GM19463 (cell line): Measurements from ENCODE around the gene CLCN6.

Experiments
- ATAC-seq: cut with Tn5 transposase; IDR thresholded peaks from one replicate; pipeline ENCODE4 v1.9.1; 2021; ENCODE audit warnings: mild to moderate bottlenecking, moderate library complexity; ENCODE audit not compliant: unreplicated experiment

CLCN6 gene

GRCh38 chr1:11823366-11824137, 17.6 kb downstream of the CLCN6 start:
- no peak for ATAC-seq

GRCh38 chr1:11825131-11825530, 19.1 kb downstream of the CLCN6 start:
- ATAC-seq, result no peak

DNA sequence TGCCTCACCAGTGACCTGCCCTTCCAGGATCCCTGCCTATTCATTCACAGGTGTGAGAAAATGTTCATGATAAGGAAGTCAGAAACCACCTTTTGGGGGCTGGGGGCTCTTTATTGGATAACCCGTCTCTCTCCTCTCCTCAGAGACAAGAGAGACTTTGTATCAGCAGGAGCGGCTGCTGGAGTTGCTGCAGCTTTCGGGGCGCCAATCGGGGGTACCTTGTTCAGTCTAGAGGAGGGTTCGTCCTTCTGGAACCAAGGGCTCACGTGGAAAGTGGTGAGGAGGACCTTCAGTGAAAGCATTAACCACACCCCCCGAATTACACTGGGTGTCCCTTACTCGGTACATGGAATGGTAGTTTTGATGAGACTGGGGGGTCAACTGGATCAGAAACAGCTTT, 21.0 kb downstream of the CLCN6 start:
- no peak for ATAC-seq

DNA sequence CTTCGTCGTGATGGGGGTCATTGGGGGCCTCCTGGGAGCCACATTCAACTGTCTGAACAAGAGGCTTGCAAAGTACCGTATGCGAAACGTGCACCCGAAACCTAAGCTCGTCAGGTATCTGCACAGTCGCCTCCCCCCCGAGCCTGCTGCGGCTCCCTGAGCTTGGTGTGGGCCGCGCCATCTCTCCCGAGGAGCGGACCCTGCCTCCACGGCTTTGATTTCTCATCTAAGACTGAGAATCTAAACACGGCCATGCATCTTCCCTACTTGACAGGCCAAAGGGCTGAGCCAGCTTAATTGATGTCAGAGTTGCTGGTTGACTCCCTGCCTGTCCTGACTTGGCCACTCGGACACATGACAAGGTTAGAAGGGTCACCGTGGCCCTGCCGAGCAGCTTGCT, 22.5 kb downstream of the CLCN6 start:
- ATAC-seq, result no peak

DNA sequence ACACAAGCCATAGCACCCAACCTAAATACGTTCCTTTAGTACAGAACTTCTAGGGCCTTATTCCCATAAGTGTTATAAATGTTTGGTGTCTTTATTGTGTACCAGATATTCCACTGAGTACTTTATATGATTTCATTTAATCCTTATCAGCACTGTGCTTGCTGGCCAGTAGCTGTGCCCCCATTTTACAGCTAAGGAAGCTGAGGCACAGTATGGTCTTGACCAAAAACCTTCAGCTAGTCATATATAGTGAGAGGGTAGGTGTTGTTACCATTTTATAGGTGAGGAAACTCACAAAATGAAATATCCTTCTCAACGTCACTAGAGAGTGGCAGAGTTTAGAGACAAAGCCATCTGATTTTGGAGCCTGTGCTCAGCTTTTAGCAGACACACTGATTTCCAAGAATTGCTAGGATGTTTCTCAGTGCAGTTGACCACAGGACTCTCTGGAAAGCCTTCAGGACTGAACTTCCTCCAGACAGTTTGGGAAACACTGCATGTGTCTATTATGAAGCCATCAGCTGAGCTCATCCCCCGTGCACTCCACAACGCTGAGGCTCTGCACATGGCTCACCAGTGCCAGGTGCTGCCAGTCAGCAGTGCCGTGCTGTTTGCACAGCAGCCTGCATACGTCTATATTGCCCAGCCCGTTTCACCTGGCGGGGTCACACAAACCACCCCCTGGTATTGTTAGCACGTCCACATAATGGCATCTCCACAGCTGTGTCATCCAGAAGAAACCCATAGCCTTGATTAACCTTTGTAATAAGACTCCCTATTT, 26.1 kb downstream of the CLCN6 start:
- ATAC-seq, result no peak

DNA sequence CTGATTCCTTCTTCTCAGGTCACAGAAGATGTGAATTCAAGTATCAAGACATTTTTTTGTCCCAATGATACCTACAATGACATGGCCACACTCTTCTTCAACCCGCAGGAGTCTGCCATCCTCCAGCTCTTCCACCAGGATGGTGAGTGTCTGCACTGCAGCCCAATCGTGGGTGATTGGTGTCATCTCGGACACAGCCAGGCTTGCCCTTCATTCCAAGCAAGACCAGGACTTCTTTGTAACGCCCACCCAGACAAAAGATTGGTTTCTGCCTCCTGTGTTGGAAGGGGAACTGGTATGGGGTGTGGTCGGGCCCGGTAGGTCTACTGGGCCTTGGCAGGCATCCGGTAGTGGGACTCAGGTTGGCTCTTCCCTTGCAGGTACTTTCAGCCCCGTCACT, 27.5 kb downstream of the CLCN6 start:
- ATAC-seq, result no peak

DNA sequence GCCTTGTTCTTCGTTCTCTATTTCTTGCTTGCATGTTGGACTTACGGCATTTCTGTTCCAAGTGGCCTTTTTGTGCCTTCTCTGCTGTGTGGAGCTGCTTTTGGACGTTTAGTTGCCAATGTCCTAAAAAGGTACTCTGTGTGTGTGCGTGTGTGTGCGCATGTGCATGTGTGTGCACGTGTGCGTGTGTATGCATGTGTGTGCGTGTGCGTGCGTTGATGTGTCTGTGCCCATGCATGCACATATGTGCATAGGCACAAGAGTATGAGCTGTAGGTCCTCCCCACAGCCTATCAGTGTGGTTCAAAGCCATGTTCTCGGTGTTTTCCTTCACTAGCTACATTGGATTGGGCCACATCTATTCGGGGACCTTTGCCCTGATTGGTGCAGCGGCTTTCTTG, 27.9 kb downstream of the CLCN6 start:
- ATAC-seq, result no peak

DNA sequence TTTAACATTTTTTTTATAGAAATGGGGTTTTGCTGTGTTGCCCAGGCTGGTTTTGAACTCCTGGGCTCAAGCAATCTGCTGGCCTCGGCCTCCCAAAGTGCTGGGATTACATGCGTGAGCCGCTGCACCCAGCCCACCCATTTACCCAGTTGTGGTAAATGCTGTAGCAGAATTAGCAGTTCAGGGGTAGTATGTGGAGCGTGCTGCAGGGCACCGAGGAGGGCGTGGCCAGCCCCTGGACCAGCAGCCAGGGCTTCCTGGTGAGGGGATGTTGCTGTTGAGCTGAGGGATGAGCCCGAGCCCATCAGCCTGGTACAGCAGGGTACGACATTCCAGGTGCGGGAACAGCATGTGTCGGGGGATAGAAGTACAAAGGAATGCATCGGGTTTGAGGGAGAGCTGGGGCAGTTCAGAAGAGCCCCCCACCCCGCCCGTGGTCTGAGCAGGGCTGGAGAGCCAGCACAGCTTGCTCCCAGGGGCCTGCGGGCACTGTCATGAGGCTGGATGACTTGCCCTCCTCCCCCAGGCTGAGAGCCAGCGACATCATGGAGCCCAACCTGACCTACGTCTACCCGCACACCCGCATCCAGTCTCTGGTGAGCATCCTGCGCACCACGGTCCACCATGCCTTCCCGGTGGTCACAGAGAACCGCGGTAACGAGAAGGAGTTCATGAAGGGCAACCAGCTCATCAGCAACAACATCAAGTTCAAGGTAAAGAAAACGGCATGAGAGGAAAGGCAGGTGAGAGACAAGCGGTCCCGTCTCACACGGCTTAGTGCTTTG, 29.6 kb downstream of the CLCN6 start:
- ATAC-seq, result no peak

- ATAC-seq, result no peak
These were observed 31.2 kb downstream of the CLCN6 start for GRCh38 chr1:11836955-11837766.

GRCh38 chr1:11837767-11838348, 31.9 kb downstream of the CLCN6 start:
- no peak for ATAC-seq

DNA sequence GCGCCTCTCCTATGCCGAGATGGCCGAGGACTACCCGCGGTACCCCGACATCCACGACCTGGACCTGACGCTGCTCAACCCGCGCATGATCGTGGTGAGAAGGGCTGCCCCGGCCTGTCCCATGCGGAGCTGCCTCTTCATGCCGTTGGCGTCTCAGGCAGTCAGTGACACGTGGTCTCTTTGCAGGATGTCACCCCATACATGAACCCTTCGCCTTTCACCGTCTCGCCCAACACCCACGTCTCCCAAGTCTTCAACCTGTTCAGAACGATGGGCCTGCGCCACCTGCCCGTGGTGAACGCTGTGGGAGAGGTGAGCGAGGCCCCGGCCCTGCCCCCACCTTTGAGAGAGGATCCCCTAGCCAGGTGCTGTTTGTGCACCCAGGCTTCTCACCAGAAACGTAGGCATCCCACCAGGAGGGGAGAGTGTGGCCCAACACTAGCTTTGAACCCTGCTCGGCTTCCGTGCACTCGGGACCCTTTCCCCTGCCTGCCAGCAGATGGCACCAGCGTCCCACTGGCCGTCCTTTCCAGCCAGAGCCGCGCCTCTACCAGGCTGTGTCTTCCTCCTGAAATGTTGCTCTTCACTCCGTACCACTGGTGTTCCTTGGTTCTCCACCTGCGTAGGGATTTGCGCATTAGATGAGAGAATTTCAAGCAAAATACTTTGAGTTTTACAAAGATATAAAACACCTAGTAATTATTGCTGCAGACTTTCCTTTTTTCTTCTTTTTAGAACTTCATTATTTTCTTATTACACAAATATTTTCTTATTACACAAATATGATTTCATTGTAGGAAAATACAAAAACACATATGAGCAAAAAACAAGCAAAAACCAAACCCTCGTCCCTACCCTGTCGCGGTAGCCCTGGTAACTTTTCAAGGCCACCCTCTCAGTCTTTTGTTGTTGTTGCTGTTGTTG, 32.6 kb downstream of the CLCN6 start:
- no peak for ATAC-seq

GRCh38 chr1:11839727-11840705, 34.0 kb downstream of the CLCN6 start:
- ATAC-seq, result no peak

- ATAC-seq, result no peak
These were observed 35.5 kb downstream of the CLCN6 start for GRCh38 chr1:11841245-11842153.

GRCh38 chr1:11842154-11843041, 36.4 kb downstream of the CLCN6 start:
- ATAC-seq, result no peak

DNA sequence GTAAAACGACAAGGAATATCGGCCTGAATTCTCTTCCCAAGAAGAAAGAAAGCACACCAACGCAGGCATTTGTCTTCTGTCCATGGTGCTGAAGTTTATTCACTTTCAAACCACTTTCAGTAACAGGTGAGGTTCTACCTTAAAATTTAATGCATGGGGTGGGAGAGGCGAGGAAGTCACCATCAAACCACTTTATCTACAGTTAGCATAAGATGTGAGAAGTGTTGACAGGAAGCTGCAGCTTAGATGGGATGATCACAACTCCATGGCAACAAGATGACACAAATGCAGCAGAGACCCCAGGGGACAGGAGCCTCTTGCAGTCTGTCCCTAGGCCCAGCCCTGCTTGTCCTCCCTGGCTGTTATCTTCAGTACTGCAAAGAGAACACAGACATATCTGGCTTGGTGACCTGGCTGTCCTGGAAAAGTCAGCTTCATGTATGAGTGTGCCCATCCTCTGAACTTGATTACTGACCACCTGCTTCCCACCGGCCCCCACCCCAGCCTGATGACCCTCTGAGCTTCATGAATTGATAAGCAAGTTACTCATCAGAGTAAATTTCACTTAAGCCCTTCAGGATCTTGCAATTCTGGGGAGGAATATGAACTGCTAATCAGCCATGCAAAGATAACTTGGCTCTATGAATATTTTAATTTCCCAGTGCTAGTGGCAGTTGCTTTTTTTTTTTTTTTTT, 39.8 kb downstream of the CLCN6 start:
- no peak for ATAC-seq
